H1 (cell line): ENCODE measurements around the gene TBCB. TPM values are rescaled to one million over a fixed set of nuclear protein-coding genes. Genes with fewer than 3 reads are reported as not detected.
"Not testable (repeated sequence)": the region's sequence is repeated elsewhere in the genome, so short reads cannot be mapped to it uniquely, and the experiment has no call there.

Experiments
- CTCF ChIA-PET: fragments of 300-600 bp; sonication (Branson Sonifier 250); formaldehyde crosslinking; loops from one replicate; lab custom pipeline; 2021; ENCODE audit not compliant: partially characterized antibody; lab: Charles Lee
- POLR2A ChIA-PET: fragments of 300-600 bp; sonication (Branson Sonifier 250); formaldehyde crosslinking; loops from one replicate; lab custom pipeline; 2021; ENCODE audit warnings: inconsistent platforms; ENCODE audit not compliant: partially characterized antibody; lab: Charles Lee
- DNase-seq, 2 experiments: peaks; one replicate each; pipeline versions ENCODE4 v3.0.0 to v3.0.0-alpha.2; 2010 to 2022; ENCODE audit warnings: low spot score in 2 of 2, low read depth in 1 of 2, mixed read lengths in 1 of 2
- FAIRE-seq: peaks from 2 replicates; lab custom pipeline; 2011; peaks lifted over from hg19 to GRCh38; lab: Jason Lieb, UNC
- H2AFZ ChIP-seq: 2 replicates; pipeline ENCODE4 v1.8.1; 2012; ENCODE audit warnings: low read length, inconsistent platforms
- H2AK5ac ChIP-seq: 2 replicates; pipeline ENCODE4 v1.6.1; 2013; ENCODE audit warnings: low read depth, low read length
- H2BK120ac ChIP-seq: replicated peaks from 2 replicates; pipeline ENCODE3; 2013; ENCODE audit warnings: low read depth, low read length, inconsistent platforms
- H2BK12ac ChIP-seq: 2 replicates; pipeline ENCODE4 v1.6.1; 2013; ENCODE audit warnings: low read depth, low read length
- H2BK15ac ChIP-seq: 2 replicates; pipeline ENCODE4 v1.6.1; 2013; ENCODE audit warnings: low read length
- H2BK20ac ChIP-seq: 2 replicates; pipeline ENCODE4 v1.6.1; 2013; ENCODE audit warnings: low read length
- H2BK5ac ChIP-seq: 2 replicates; pipeline ENCODE4 v1.6.1; 2013; ENCODE audit warnings: low read depth, low read length
- H3K14ac ChIP-seq: 2 replicates; pipeline ENCODE4 v1.6.1; 2013; ENCODE audit warnings: inconsistent platforms; ENCODE audit not compliant: insufficient read length
- H3K18ac ChIP-seq: 2 replicates; pipeline ENCODE4 v1.6.1; 2013; ENCODE audit warnings: low read length; ENCODE audit errors: extremely low read depth
- H3K23ac ChIP-seq: 2 replicates; pipeline ENCODE4 v1.6.1; 2013; ENCODE audit warnings: inconsistent platforms; ENCODE audit not compliant: insufficient read length
- H3K23me2 ChIP-seq: 2 replicates; pipeline ENCODE4 v1.6.1; 2013; ENCODE audit warnings: low read depth, low read length
- H3K27ac ChIP-seq: 2 replicates; pipeline ENCODE4 v1.6.1; 2011; ENCODE audit warnings: low read depth, low read length, inconsistent platforms
- H3K27me3 ChIP-seq, 4 experiments: replicated peaks in 1 of 4; 1 replicate in 1 of 4; 2 replicates in 3 of 4; pipeline versions ENCODE4 v1.6.1 to v1.8.1; 2011 to 2013; ENCODE audit warnings: low read length in 3 of 4, mild to moderate bottlenecking in 3 of 4, inconsistent platforms in 2 of 4, mixed read lengths in 2 of 4, moderate library complexity in 1 of 4; ENCODE audit not compliant: control insufficient read depth in 3 of 4, insufficient read depth in 3 of 4; ENCODE audit errors: extremely low read depth in 1 of 4
- H3K36me3 ChIP-seq, 4 experiments: 2 replicates each; pipeline versions ENCODE4 v1.6.1 to v1.8.1; 2011 to 2013; ENCODE audit warnings: mild to moderate bottlenecking in 4 of 4, low read length in 3 of 4, moderate library complexity in 2 of 4, control low read depth in 1 of 4, inconsistent platforms in 1 of 4; ENCODE audit not compliant: insufficient read depth in 4 of 4, control insufficient read depth in 2 of 4
- H3K4ac ChIP-seq: replicated peaks from 2 replicates; pipeline ENCODE3; 2013; ENCODE audit warnings: low read length, low read depth, mixed read lengths, inconsistent platforms; ENCODE audit not compliant: insufficient read length
- H3K4me1 ChIP-seq, 4 experiments: replicated peaks in 1 of 4; 1 replicate in 1 of 4; 2 replicates in 3 of 4; pipeline versions ENCODE4 v1.6.1 to v1.8.1; 2011 to 2013; ENCODE audit warnings: low read length in 3 of 4, inconsistent platforms in 2 of 4, mixed read lengths in 1 of 4; ENCODE audit not compliant: insufficient read depth in 4 of 4, control insufficient read depth in 3 of 4
- H3K4me2 ChIP-seq, 2 experiments: 2 replicates each; pipeline versions ENCODE4 v1.6.1 to v1.8.1; 2011 to 2013; ENCODE audit warnings: low read depth in 2 of 2, low read length in 2 of 2, control low read depth in 1 of 2, inconsistent platforms in 1 of 2, mild to moderate bottlenecking in 1 of 2; ENCODE audit not compliant: insufficient read depth in 1 of 2
- H3K4me3 ChIP-seq, 4 experiments: fragments of 200-600, 300-600 bp in 1 of 4; sonication (generic), shearing (Covaris generic), sonication (Bioruptor Twin) in 1 of 4; 2 replicates each; pipeline versions ENCODE4 v1.5.1 to v1.8.1; 2011 to 2016; ENCODE audit warnings: low read length in 4 of 4, low read depth in 3 of 4, control low read depth in 2 of 4, inconsistent platforms in 2 of 4, mild to moderate bottlenecking in 2 of 4, mixed read lengths in 1 of 4, moderate library complexity in 1 of 4; ENCODE audit not compliant: insufficient read depth in 2 of 4; ENCODE audit errors: extremely low read depth in 1 of 4
- H3K56ac ChIP-seq: replicated peaks from 2 replicates; pipeline ENCODE3; 2013; ENCODE audit warnings: low read depth, mild to moderate bottlenecking, mixed read lengths, low read length, inconsistent platforms; ENCODE audit not compliant: insufficient read length
- H3K79me1 ChIP-seq: 2 replicates; pipeline ENCODE4 v1.6.1; 2013; ENCODE audit warnings: low read depth, low read length, control low read depth
- H3K79me2 ChIP-seq, 2 experiments: 2 replicates each; pipeline versions ENCODE4 v1.6.1 to v1.8.1; 2012 to 2013; ENCODE audit warnings: low read length in 2 of 2, mild to moderate bottlenecking in 2 of 2, inconsistent platforms in 1 of 2; ENCODE audit not compliant: insufficient read depth in 2 of 2, control insufficient read depth in 1 of 2
- H3K9ac ChIP-seq, 4 experiments: replicated peaks in 1 of 4; 1 replicate in 1 of 4; 2 replicates in 3 of 4; pipeline versions ENCODE4 v1.6.1 to v1.8.1; 2011 to 2013; ENCODE audit warnings: low read depth in 3 of 4, low read length in 3 of 4, control low read depth in 2 of 4, mild to moderate bottlenecking in 2 of 4, moderate library complexity in 2 of 4, inconsistent platforms in 1 of 4; ENCODE audit errors: extremely low read depth in 1 of 4
- H3K9me3 ChIP-seq, 2 experiments: 2 replicates each; pipeline versions ENCODE4 v1.6.1 to v1.8.1; 2012 to 2013; ENCODE audit warnings: mild to moderate bottlenecking in 2 of 2, moderate library complexity in 2 of 2, control low read depth in 1 of 2, inconsistent platforms in 1 of 2, low read depth in 1 of 2, low read length in 1 of 2, mixed read lengths in 1 of 2; ENCODE audit not compliant: insufficient read depth in 2 of 2
- H4K20me1 ChIP-seq, 2 experiments: replicated peaks in 1 of 2; 2 replicates each; pipeline versions ENCODE3 to v1.8.1; 2011 to 2013; ENCODE audit warnings: inconsistent platforms in 2 of 2, low read length in 2 of 2, mild to moderate bottlenecking in 1 of 2; ENCODE audit not compliant: insufficient read depth in 2 of 2, control insufficient read depth in 1 of 2
- H4K5ac ChIP-seq: 2 replicates; pipeline ENCODE4 v1.6.1; 2013; ENCODE audit warnings: low read length, low read depth, mixed read lengths, inconsistent platforms; ENCODE audit not compliant: insufficient read length
- H4K8ac ChIP-seq: 2 replicates; pipeline ENCODE4 v1.8.0; 2013; ENCODE audit warnings: mild to moderate bottlenecking, moderate library complexity, low read length, inconsistent platforms; ENCODE audit not compliant: insufficient read depth; ENCODE audit errors: extremely low read depth
- H4K91ac ChIP-seq: replicated peaks from 2 replicates; pipeline ENCODE3; 2013; ENCODE audit warnings: low read length, mixed read lengths, inconsistent platforms; ENCODE audit not compliant: insufficient read length
- WGBS, 2 experiments: shearing (Covaris generic) in 1 of 2; methylation state at CpG; one replicate each; pipeline versions ENCODE4 v1.1.6 to v1.1.7; 2013 to 2015; ENCODE audit warnings: low lambda C conversion rate in 2 of 2, mixed read lengths in 2 of 2, inconsistent platforms in 1 of 2, low coverage in 1 of 2, missing lambda C conversion rate in 1 of 2; ENCODE audit not compliant: insufficient replicate concordance in 2 of 2, insufficient coverage in 1 of 2, insufficient read length in 1 of 2; ENCODE audit errors: extremely low coverage in 1 of 2, missing lambda C conversion rate in 1 of 2; 5-methylcytosine and 5-hydroxymethylcytosine counted together
- polyA plus RNA-seq, 7 experiments: library from polyadenylated mRNA; depleted of rRNA in 3 of 7; stranded (reverse) in 5 of 7; unstranded in 2 of 7; fragments of >200 nt in 5 of 7; fragments of 200-250 nt in 2 of 7; gene quantifications; 1 replicate in 5 of 7; 2 replicates in 1 of 7; 4 replicates in 1 of 7; pipeline versions ENCODE4 v1.2.1 to v1.2.3, GENCODE V29; 2011 to 2013; ENCODE audit warnings: missing spikeins in 2 of 7, mixed read lengths in 2 of 7
- total RNA-seq: library from RNA; stranded (reverse); fragmentation: NEBNext Ultra II Directional; extraction: Animal tissue kit (Norgen Biotek cat#: 25700); gene quantifications from 2 replicates; pipeline ENCODE4 v1.2.1, GENCODE V29; 2021

TBCB gene
- total and polyA plus RNA-seq, 2 of the 8 experiments (the other 6 are each of a cell fraction or from before 2014, with no cell fraction given): 153 to 286 TPM

GRCh38 chr19:36131221-36131620, 16.0 kb downstream of the TBCB start:
- POLR2A ChIA-PET: interaction anchor here (4.7 kb wide), 1 partner anchor 36 kb away, joined by 45 read pairs; no protein-coding TSS in a partner anchor
- FAIRE-seq, H3K23me2 ChIP-seq: not testable (repeated sequence)

GRCh38 chr19:36134867-36135266, 19.6 kb downstream of the TBCB start:
- H2BK5ac ChIP-seq, H4K8ac ChIP-seq, H3K27me3 ChIP-seq, DNase-seq, H3K4me3 ChIP-seq, H3K36me3 ChIP-seq, H3K79me2 ChIP-seq, H2BK15ac ChIP-seq, H3K4ac ChIP-seq, H4K91ac ChIP-seq, H3K9ac ChIP-seq, H3K56ac ChIP-seq, H2BK120ac ChIP-seq, H2AK5ac ChIP-seq, H3K4me1 ChIP-seq, H3K4me2 ChIP-seq, H3K14ac ChIP-seq, H2BK20ac ChIP-seq, H3K27ac ChIP-seq, CTCF ChIA-PET, H3K23ac ChIP-seq, H3K23me2 ChIP-seq, H3K9me3 ChIP-seq, H3K79me1 ChIP-seq, H2AFZ ChIP-seq, FAIRE-seq, H3K18ac ChIP-seq, H4K20me1 ChIP-seq, H4K5ac ChIP-seq, H2BK12ac ChIP-seq: not testable (repeated sequence)
- WGBS, 2 experiments: 95% methylated on average over 4 of the region's 4 CpGs; no CpG with 5 or more reads in 1 of the 2 experiments
- POLR2A ChIA-PET: interaction anchor here (0.9 kb wide), 1 partner anchor 52 kb away, joined by 4 read pairs; no protein-coding TSS in a partner anchor

More at GRCh38 chr19:36131221-36131620, 16.0 kb downstream of the TBCB start:
- H4K5ac ChIP-seq, H3K4ac ChIP-seq, DNase-seq, H4K91ac ChIP-seq, H3K4me3 ChIP-seq, H3K27ac ChIP-seq, H2BK20ac ChIP-seq, H3K4me1 ChIP-seq, H3K27me3 ChIP-seq, H3K23ac ChIP-seq, H3K56ac ChIP-seq, H2BK12ac ChIP-seq, H2BK120ac ChIP-seq, H3K79me2 ChIP-seq, H3K18ac ChIP-seq, H3K4me2 ChIP-seq, H3K9ac ChIP-seq, H4K20me1 ChIP-seq, H3K79me1 ChIP-seq, H4K8ac ChIP-seq, H2AFZ ChIP-seq, H2BK5ac ChIP-seq, H3K9me3 ChIP-seq, H3K36me3 ChIP-seq, H2BK15ac ChIP-seq, H3K14ac ChIP-seq, H2AK5ac ChIP-seq: not testable (repeated sequence)
- WGBS, 2 experiments: 90% methylated on average over 6 of the region's 6 CpGs; no CpG with 5 or more reads in 1 of the 2 experiments
- CTCF ChIA-PET: interaction anchor here (1.0 to 9.1 kb wide), 3 partner anchors 20 to 39 kb away, joined by 3 to 157 read pairs (median 4); partner anchors contain the start of gene OVOL3
